Colonic mucosa (tissue), 4 donors: ENCODE data around the gene AKT1S1. TPM values are rescaled to one million over a fixed set of nuclear protein-coding genes. Genes with fewer than 3 reads are reported as not detected.

Experiments
- DNase-seq: peaks from one replicate; pipeline ENCODE4 v3.0.0-alpha.2; 2020
- H3K27ac ChIP-seq: fragments of 200-600 bp; one replicate; pipeline ENCODE4 v1.8.0; 2021
- H3K27me3 ChIP-seq: fragments of 200-600 bp; one replicate; pipeline ENCODE4 v1.8.0; 2021
- H3K36me3 ChIP-seq: fragments of 200-600 bp; one replicate; pipeline ENCODE4 v1.8.0; 2021
- H3K4me1 ChIP-seq: fragments of 200-600 bp; one replicate; pipeline ENCODE4 v1.8.0; 2021; ENCODE audit warnings: mild to moderate bottlenecking
- H3K4me3 ChIP-seq: fragments of 200-600 bp; one replicate; pipeline ENCODE4 v1.8.0; 2021
- H3K9ac ChIP-seq, 2 donors: one replicate each; pipeline ENCODE4 v1.7.0; 2013; ENCODE audit warnings: control low read depth in 2 of 2, low read depth in 2 of 2, low read length in 2 of 2
- H3K9me3 ChIP-seq: fragments of 200-600 bp; one replicate; pipeline ENCODE4 v1.8.0; 2021
- CTCF ChIP-seq: fragments of 200-600 bp; IDR thresholded peaks from one replicate; pipeline ENCODE4 v1.8.0; 2022; ENCODE audit warnings: antibody characterized with exemption, mild to moderate bottlenecking
- intact Hi-C: fragments of 100-400 bp; cut with DNase I; formaldehyde crosslinking; loops from one replicate; pipeline ENCODE4 v1.14.1; 2022
- total RNA-seq, 2 donors: library from RNA; stranded (reverse); fragmentation: NEBNext Ultra II Directional in 1 of 2; extraction: Animal tissue kit (Norgen Biotek cat#: 25700) in 1 of 2; gene quantifications; one replicate each; pipeline ENCODE4 v1.2.1, GENCODE V29; 2021
- donor health status: healthy.
- donor health status: DM: no; HTN: no; CAD: no.
- donor health status: DM: no; HTN: no; CAD: no.

Gene AKT1S1
- total RNA-seq, 2 donors from 2014 or later = 32.7 to 74.9 TPM

GRCh38 chr19:49843265-49843664 is 33.9 kb downstream of the AKT1S1 start:
- intact Hi-C loops = no loop called here
- Histone ChIP-seq H3K36me3 (no peaks in the 10 kb centered on the region), H3K4me1 (no peaks in the 10 kb centered on the region), H3K9ac (no peak overlapping the region), H3K27ac (no peak overlapping the region), H3K4me3 (no peak overlapping the region), H3K9me3 (no peaks in the 10 kb centered on the region), H3K27me3 (no peaks in the 10 kb centered on the region)
- no peak for TF ChIP-seq CTCF
- DNase-seq = no peak

- intact Hi-C loops = no loop called here
- Histone ChIP-seq H3K36me3 (peaks cover 4% of the 10 kb centered on the region), H3K4me3 (no peak overlapping the region), H3K9me3 (no peaks in the 10 kb centered on the region), H3K4me1 (no peaks in the 10 kb centered on the region), H3K9ac (no peak overlapping the region), H3K27me3 (no peaks in the 10 kb centered on the region), H3K27ac (no peak overlapping the region)
- no peak for DNase-seq
- TF ChIP-seq CTCF = no peak
Observed at GRCh38 chr19:49840736-49841249, 36.4 kb downstream of the AKT1S1 start.

DNA sequence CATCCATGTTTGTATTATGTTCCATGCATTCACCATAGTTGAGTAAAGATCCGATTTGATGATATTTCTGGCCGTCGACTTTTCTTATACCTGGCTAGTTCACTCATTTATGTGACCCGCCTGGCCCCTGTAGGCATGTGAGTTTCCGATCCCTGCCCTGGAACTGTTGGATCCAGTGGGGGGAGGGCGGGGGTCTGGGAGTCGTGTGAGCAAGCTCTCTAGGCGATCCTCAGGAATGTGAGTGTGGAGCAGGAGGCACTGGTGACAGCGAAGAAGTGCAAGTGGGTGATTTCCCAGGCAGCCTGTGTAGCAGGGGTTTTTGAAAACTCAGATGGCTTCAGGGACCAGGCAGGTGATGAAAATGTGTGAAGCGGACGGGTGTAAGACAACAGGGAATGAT is 36.8 kb downstream of the AKT1S1 start:
- Histone ChIP-seq H3K4me3 (no peak overlapping the region), H3K27me3 (no peaks in the 10 kb centered on the region), H3K27ac (no peak overlapping the region), H3K36me3 (peaks cover 9% of the 10 kb centered on the region), H3K9me3 (no peaks in the 10 kb centered on the region), H3K9ac (no peak overlapping the region), H3K4me1 (no peaks in the 10 kb centered on the region)
- TF ChIP-seq CTCF = no peak
- no peak for DNase-seq
- intact Hi-C loops = no loop called here

DNA sequence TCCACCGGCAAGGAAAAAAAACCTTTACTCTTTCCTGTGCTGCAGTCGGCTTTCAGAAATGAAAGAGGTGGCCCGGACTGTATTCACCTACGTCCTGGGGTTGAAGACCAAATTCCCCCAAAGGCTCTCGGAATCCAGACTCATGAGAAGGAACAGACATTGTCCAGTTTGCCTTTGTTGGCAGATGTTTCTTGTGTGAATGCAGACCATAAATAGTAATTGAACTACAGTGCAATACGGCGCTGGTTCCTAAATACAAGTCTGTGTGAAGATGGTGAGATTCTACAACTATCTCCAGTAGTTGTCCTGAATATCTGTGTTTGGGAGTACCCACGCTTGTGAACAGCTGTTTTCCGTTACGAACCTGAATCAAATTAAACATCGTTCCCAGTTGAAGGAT is 37.4 kb downstream of the AKT1S1 start:
- no peaks in the 10 kb centered on the region for H3K4me1 ChIP-seq
- intact Hi-C loops = no loop called here

DNA sequence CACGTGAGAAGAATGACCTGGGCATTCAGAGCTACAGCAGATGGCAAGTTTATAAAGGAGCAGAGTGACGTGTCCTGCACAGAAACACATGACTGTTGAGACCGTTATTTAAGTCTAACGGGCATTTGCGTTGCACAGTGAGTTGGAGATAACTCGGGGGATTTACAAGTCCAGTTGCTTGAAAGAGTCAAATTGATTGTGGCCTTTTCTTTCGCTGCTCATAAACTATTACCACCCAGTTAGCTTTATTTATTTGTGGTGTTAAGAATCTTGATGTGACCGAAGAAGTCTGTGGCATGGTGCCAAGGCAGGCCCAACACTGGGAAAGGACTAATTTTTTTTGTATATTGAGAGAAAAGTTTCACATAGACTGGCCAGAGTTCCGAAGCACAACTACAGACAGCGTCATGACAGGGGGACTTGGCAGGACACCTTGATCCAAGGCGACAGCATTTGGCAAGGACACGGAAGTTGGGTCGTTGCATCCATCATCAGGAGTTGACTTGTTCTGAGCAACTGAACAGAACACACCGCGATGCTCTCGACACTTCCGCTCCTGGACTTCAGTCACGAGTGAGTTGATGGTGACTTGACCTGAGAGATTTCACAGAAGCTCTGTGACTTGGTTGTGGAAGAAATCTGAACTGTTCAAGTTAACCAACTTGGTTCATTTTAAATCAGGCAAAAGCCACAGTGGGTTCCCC is 38.1 kb downstream of the AKT1S1 start:
- no peak for TF ChIP-seq CTCF
- intact Hi-C loops = no loop called here

More for the DNA sequence above, 37.4 kb downstream of the AKT1S1 start:
- Histone ChIP-seq H3K4me3 (no peak overlapping the region), H3K9me3 (no peaks in the 10 kb centered on the region), H3K27ac (no peak overlapping the region), H3K36me3 (peaks cover 9% of the 10 kb centered on the region), H3K9ac (no peak overlapping the region), H3K27me3 (no peaks in the 10 kb centered on the region)
- DNase-seq = no peak
- TF ChIP-seq CTCF = no peak

More for the DNA sequence above, 38.1 kb downstream of the AKT1S1 start:
- no peak overlapping the region for H3K27ac ChIP-seq
- no peaks in the 10 kb centered on the region for H3K9me3 ChIP-seq
- H3K4me3 ChIP-seq = no peak overlapping the region
- DNase-seq = no peak
- no peaks in the 10 kb centered on the region for H3K27me3 ChIP-seq
- H3K36me3 ChIP-seq = peaks cover 9% of the 10 kb centered on the region
- no peaks in the 10 kb centered on the region for H3K4me1 ChIP-seq
- no peak overlapping the region for H3K9ac ChIP-seq
